Measurements from ENCODE around the gene PDE6B.

DNA sequence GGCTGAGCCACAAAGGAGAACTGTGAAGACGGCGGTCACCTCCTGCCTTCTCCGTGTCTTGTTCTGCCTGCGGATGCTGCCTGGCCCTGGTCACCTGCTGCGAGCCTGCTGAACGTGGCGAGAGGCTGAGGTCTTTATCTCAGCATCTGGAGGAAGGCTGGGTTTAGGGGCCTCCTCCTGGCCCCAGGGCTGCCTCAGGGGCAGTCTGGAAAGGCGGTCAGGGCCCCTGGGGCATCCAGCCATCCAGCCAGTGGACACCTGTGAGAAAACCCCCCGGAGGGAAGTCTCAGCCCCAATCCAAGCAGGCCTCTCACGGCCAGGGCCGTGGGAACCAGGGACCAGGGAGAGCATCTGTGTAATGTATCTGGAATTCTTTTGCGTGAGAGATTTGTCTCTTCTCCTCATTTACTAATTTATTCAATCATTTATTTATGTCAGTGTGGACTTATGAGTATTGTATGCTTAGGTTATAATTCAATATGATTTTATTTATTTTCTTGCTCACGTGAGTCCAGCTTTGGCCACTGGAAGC, 11.3 kb downstream of the PDE6B start:
- TF ChIP-seq, protein P1, sequence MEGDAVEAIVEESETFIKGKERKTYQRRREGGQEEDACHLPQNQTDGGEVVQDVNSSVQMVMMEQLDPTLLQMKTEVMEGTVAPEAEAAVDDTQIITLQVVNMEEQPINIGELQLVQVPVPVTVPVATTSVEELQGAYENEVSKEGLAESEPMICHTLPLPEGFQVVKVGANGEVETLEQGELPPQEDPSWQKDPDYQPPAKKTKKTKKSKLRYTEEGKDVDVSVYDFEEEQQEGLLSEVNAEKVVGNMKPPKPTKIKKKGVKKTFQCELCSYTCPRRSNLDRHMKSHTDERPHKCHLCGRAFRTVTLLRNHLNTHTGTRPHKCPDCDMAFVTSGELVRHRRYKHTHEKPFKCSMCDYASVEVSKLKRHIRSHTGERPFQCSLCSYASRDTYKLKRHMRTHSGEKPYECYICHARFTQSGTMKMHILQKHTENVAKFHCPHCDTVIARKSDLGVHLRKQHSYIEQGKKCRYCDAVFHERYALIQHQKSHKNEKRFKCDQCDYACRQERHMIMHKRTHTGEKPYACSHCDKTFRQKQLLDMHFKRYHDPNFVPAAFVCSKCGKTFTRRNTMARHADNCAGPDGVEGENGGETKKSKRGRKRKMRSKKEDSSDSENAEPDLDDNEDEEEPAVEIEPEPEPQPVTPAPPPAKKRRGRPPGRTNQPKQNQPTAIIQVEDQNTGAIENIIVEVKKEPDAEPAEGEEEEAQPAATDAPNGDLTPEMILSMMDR (conservative IDR thresholded peaks at IDR 0.05) = no peak
- no peak for TF ChIP-seq ZFX (IDR thresholded peaks at IDR 0.05)

Measured in C4-2B (cell line).